GM23248 (cell line): ENCODE measurements around the gene ATP8B3.

Experiments
- EZH2 ChIP-seq: fragments of 200-600 bp; sonication (generic); IDR thresholded peaks from 2 replicates; pipeline ENCODE4 v1.6.1; 2018; ENCODE audit warnings: antibody characterized with exemption, mild to moderate bottlenecking; ENCODE audit not compliant: insufficient read depth, poor library complexity, severe bottlenecking
- EZH2phosphoT487 ChIP-seq: fragments of 200-600 bp; sonication (generic); IDR thresholded peaks from 2 replicates; pipeline ENCODE4 v1.6.1; 2018; ENCODE audit warnings: antibody characterized with exemption, moderate library complexity, mild to moderate bottlenecking, low read depth; ENCODE audit not compliant: insufficient read depth

DNA sequence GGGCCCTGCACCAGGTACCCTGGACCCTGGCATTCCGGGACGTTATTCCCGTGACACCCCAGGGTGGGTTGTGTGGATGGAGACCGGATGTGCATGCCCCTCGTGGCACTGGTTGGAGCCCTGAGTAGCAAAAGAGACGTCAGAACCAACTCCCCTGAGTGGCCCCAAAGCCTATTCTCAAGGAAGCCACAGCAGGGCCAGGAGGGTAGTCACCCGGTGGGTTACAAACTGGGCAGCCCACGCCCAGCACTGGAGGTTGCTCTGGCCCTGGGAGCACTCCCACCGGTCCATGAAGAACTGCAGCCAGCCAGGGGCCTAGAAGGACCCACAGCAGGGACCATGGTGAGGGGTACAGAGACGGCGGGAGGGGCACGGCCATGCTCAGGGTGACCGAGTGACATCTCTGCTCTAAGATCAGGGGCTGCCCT lies 43.8 kb upstream of the ATP8B3 start:
- no peak for TF ChIP-seq EZH2
- no peak for TF ChIP-seq EZH2phosphoT487
